Activated T-helper 1 cell treated with anti-CD3 and anti-CD28 coated beads, Interleukin-12 subunit alpha, Interleukin-12 subunit beta, Interleukin-2, Interleukin-4 antibody, amounts not matched to agents 30 ng/mL and 10 ng/mL and 1 ng/mL, durations not matched to agents 14 hours and 24 hours and 36 hours (primary cell): ENCODE results near the gene CDH23. TPM values are rescaled to one million over a fixed set of nuclear protein-coding genes. Genes with fewer than 3 reads are reported as not detected.

Source experiments
- DNase-seq: peaks from one replicate; pipeline ENCODE4 v3.0.0; 2021; ENCODE audit warnings: low spot score
- H3K27ac Mint-ChIP-seq: one replicate; pipeline ENCODE4 v1.8.0; 2021; ENCODE audit warnings: mild to moderate bottlenecking, mixed read lengths
- H3K27me3 Mint-ChIP-seq: one replicate; pipeline ENCODE4 v1.8.0; 2022; ENCODE audit warnings: mild to moderate bottlenecking, moderate library complexity, mixed read lengths; ENCODE audit not compliant: insufficient read depth
- H3K36me3 Mint-ChIP-seq: one replicate; pipeline ENCODE4 v1.8.0; 2021; ENCODE audit warnings: low read depth, mixed read lengths
- H3K4me1 Mint-ChIP-seq: one replicate; pipeline ENCODE4 v1.8.0; 2021; ENCODE audit warnings: low read depth, mixed read lengths
- H3K4me3 Mint-ChIP-seq: one replicate; pipeline ENCODE4 v1.8.0; 2021; ENCODE audit warnings: mild to moderate bottlenecking, moderate library complexity, mixed read lengths
- H3K9me3 Mint-ChIP-seq: one replicate; pipeline ENCODE4 v1.8.0; 2021; ENCODE audit warnings: mixed read lengths
- intact Hi-C: fragments of 100-400 bp; cut with micrococcal nuclease; formaldehyde crosslinking; loops from one replicate; pipeline ENCODE4 v1.15.1; 2024
- total RNA-seq: library from RNA; stranded (reverse); gene quantifications from 2 replicates; pipeline ENCODE4 v1.2.3, GENCODE V29; 2022

Gene CDH23
- total RNA-seq, 1 donor from 2014 or later = 0.57 TPM

GRCh38 chr10:71399946-71400345, 3.2 kb downstream of the CDH23 start:
- peaks cover 32% of the 10 kb centered on the region for H3K27me3 Mint-ChIP-seq
- intact Hi-C loops = loop anchor here (5.0 kb wide), 1 partner anchor 172 kb away; no protein-coding TSS in a partner anchor
- no peaks in the 10 kb centered on the region for H3K4me1 Mint-ChIP-seq
- H3K27ac Mint-ChIP-seq = no peak overlapping the region
- no peaks in the 10 kb centered on the region for H3K36me3 Mint-ChIP-seq
- no peaks in the 10 kb centered on the region for H3K9me3 Mint-ChIP-seq
- DNase-seq = no peak
- H3K4me3 Mint-ChIP-seq = no peak overlapping the region

DNA sequence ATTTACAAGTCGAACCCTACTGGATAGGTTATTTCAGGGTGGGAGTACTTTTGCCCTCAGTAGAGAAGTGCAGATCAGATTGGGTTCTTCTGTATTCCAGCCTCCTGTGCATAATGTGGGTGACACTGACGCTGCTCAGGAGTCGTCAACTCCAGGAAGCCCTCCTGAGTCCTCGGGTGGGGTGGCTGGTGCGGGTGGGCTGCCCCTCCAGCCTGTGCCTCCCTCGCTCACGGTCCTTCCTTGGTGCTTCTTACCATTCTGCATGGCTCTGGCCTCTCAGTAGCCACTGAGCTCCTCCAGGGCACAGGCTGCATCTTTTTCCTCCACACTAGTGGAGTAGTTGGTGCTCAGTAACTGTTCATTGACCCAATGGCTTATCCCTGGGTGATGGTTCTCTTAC, 4.3 kb downstream of the CDH23 start:
- Mint-ChIP-seq H3K36me3 (no peaks in the 10 kb centered on the region), H3K4me3 (no peak overlapping the region)
- intact Hi-C loops = no loop called here

GRCh38 chr10:71402005-71402404, 5.3 kb downstream of the CDH23 start:
- H3K36me3 Mint-ChIP-seq = no peaks in the 10 kb centered on the region
- no peak for DNase-seq
- no peaks in the 10 kb centered on the region for H3K4me1 Mint-ChIP-seq
- no peak overlapping the region for H3K4me3 Mint-ChIP-seq
- peaks cover 25% of the 10 kb centered on the region for H3K27me3 Mint-ChIP-seq
- no peak overlapping the region for H3K27ac Mint-ChIP-seq
- intact Hi-C loops = no loop called here
- no peaks in the 10 kb centered on the region for H3K9me3 Mint-ChIP-seq

More for the DNA sequence above, 4.3 kb downstream of the CDH23 start:
- Mint-ChIP-seq H3K27me3 (peaks cover 25% of the 10 kb centered on the region), H3K4me1 (no peaks in the 10 kb centered on the region), H3K27ac (no peak overlapping the region), H3K9me3 (no peaks in the 10 kb centered on the region)
- no peak for DNase-seq

- Mint-ChIP-seq H3K9me3 (no peaks in the 10 kb centered on the region), H3K4me1 (no peaks in the 10 kb centered on the region), H3K4me3 (no peak overlapping the region), H3K27ac (no peak overlapping the region), H3K36me3 (no peaks in the 10 kb centered on the region), H3K27me3 (peaks cover 3% of the 10 kb centered on the region)
- no peak for DNase-seq
- intact Hi-C loops = no loop called here
Measured at GRCh38 chr10:71404503-71405295, 8.0 kb downstream of the CDH23 start.

GRCh38 chr10:71406878-71407277, 10.2 kb downstream of the CDH23 start:
- H3K27ac Mint-ChIP-seq = no peak overlapping the region
- H3K4me3 Mint-ChIP-seq = no peak overlapping the region
- H3K36me3 Mint-ChIP-seq = peaks cover under 1% of the 10 kb centered on the region
- H3K4me1 Mint-ChIP-seq = no peaks in the 10 kb centered on the region
- H3K9me3 Mint-ChIP-seq = peaks cover 8% of the 10 kb centered on the region
- intact Hi-C loops = no loop called here
- peaks cover 4% of the 10 kb centered on the region for H3K27me3 Mint-ChIP-seq
- no peak for DNase-seq

GRCh38 chr10:71408436-71409225, 11.9 kb downstream of the CDH23 start:
- Mint-ChIP-seq H3K27me3 (peaks cover 10% of the 10 kb centered on the region), H3K36me3 (peaks cover 1% of the 10 kb centered on the region), H3K4me3 (no peak overlapping the region), H3K27ac (no peak overlapping the region), H3K4me1 (no peaks in the 10 kb centered on the region), H3K9me3 (peaks cover 10% of the 10 kb centered on the region)
- intact Hi-C loops = no loop called here
- DNase-seq = no peak

GRCh38 chr10:71409516-71410104, 12.9 kb downstream of the CDH23 start:
- intact Hi-C loops = no loop called here
- Mint-ChIP-seq H3K27ac (no peak overlapping the region), H3K4me1 (no peaks in the 10 kb centered on the region), H3K4me3 (no peak overlapping the region), H3K36me3 (peaks cover 1% of the 10 kb centered on the region), H3K9me3 (peaks cover 10% of the 10 kb centered on the region), H3K27me3 (peaks cover 18% of the 10 kb centered on the region)
- no peak for DNase-seq

GRCh38 chr10:71413581-71413980, 16.9 kb downstream of the CDH23 start:
- Mint-ChIP-seq H3K27me3 (peaks cover 28% of the 10 kb centered on the region), H3K27ac (no peak overlapping the region), H3K4me3 (no peak overlapping the region), H3K4me1 (no peaks in the 10 kb centered on the region), H3K36me3 (peaks cover 1% of the 10 kb centered on the region), H3K9me3 (peaks cover 10% of the 10 kb centered on the region)
- no peak for DNase-seq
- intact Hi-C loops = no loop called here

GRCh38 chr10:71414359-71414758, 17.6 kb downstream of the CDH23 start:
- Mint-ChIP-seq H3K27ac (no peak overlapping the region), H3K4me3 (no peak overlapping the region), H3K27me3 (peaks cover 28% of the 10 kb centered on the region), H3K36me3 (peaks cover 1% of the 10 kb centered on the region), H3K9me3 (peaks cover 10% of the 10 kb centered on the region), H3K4me1 (no peaks in the 10 kb centered on the region)
- no peak for DNase-seq
- intact Hi-C loops = no loop called here

- DNase-seq = no peak
- Mint-ChIP-seq H3K27me3 (peaks cover 18% of the 10 kb centered on the region), H3K27ac (no peak overlapping the region), H3K9me3 (no peaks in the 10 kb centered on the region), H3K4me1 (no peaks in the 10 kb centered on the region), H3K4me3 (no peak overlapping the region), H3K36me3 (no peaks in the 10 kb centered on the region)
- intact Hi-C loops = no loop called here
Measured at GRCh38 chr10:71419002-71419540, 22.4 kb downstream of the CDH23 start.

DNA sequence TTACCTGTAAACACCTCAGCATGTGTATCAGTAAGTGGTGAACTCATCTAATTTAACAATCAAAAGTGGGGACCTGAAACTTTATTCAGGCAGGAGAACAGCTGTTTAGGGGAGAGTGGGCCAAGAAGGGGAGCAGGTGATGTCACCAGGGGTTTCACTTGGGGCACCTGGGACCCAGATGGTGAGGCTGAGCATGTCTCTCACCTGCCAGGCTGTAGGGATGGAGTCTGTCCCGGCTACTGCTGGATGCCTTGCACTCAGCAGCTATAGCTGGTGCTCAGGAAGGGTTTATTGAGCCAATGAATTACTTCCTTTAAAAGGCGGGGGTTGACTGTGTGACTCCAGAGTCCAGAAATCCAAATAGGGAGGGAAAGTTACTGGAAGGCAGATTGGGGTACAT, 23.0 kb downstream of the CDH23 start:
- Mint-ChIP-seq H3K27ac (no peak overlapping the region), H3K4me1 (no peaks in the 10 kb centered on the region), H3K27me3 (peaks cover 13% of the 10 kb centered on the region), H3K9me3 (no peaks in the 10 kb centered on the region), H3K4me3 (no peak overlapping the region), H3K36me3 (no peaks in the 10 kb centered on the region)
- intact Hi-C loops = no loop called here
- DNase-seq = no peak

- peaks cover 7% of the 10 kb centered on the region for H3K27me3 Mint-ChIP-seq
- H3K4me1 Mint-ChIP-seq = no peaks in the 10 kb centered on the region
- intact Hi-C loops = no loop called here
- no peak for DNase-seq
- H3K27ac Mint-ChIP-seq = no peak overlapping the region
- no peaks in the 10 kb centered on the region for H3K9me3 Mint-ChIP-seq
- no peak overlapping the region for H3K4me3 Mint-ChIP-seq
- H3K36me3 Mint-ChIP-seq = no peaks in the 10 kb centered on the region
Measured at GRCh38 chr10:71421075-71421434, 24.3 kb downstream of the CDH23 start.

GRCh38 chr10:71423250-71423649, 26.5 kb downstream of the CDH23 start:
- Mint-ChIP-seq H3K27me3 (peaks cover 3% of the 10 kb centered on the region), H3K4me3 (no peak overlapping the region), H3K36me3 (no peaks in the 10 kb centered on the region), H3K27ac (no peak overlapping the region), H3K4me1 (no peaks in the 10 kb centered on the region), H3K9me3 (no peaks in the 10 kb centered on the region)
- intact Hi-C loops = no loop called here
- DNase-seq = no peak
